ENCODE measurements around the gene THAP8.

Gene THAP8

DNA sequence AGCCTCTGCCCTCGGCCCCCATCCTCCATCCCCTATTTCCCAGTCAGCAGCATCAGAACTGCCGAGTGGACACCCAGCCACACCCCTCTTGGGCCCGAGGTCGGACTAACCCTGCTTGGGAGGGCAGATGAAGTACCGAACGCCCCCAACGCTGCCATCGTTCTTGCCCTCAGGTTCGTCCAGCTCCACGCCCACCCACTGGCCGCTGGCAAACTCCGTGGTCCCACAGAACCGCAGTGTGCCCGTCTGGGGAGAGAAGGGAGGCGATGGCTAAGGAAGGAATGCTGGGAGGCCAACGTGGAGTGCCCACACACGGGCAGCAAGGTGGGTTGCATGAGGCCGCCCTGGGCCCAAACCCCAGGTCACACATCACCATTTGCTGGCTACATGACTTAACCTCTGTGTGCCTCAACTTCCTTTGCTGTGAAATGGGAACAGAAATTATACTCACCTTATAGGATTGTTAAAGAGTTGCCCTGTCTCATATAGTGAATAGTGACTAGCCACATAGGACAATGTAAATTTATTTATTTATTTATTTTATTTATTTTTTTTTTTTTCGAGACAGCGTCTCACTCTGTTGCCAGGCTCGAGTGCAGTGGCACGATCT is 34.9 kb downstream of the THAP8 start:
- DNase-seq (ENCODE audit: extremely low read depth, low read depth): no peak
- no peak overlapping the region for H3K4me3 ChIP-seq (replicated peaks; ENCODE audit: low read depth, low read length)
- TF ChIP-seq, protein P1, sequence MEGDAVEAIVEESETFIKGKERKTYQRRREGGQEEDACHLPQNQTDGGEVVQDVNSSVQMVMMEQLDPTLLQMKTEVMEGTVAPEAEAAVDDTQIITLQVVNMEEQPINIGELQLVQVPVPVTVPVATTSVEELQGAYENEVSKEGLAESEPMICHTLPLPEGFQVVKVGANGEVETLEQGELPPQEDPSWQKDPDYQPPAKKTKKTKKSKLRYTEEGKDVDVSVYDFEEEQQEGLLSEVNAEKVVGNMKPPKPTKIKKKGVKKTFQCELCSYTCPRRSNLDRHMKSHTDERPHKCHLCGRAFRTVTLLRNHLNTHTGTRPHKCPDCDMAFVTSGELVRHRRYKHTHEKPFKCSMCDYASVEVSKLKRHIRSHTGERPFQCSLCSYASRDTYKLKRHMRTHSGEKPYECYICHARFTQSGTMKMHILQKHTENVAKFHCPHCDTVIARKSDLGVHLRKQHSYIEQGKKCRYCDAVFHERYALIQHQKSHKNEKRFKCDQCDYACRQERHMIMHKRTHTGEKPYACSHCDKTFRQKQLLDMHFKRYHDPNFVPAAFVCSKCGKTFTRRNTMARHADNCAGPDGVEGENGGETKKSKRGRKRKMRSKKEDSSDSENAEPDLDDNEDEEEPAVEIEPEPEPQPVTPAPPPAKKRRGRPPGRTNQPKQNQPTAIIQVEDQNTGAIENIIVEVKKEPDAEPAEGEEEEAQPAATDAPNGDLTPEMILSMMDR (IDR thresholded peaks at IDR 0.05; ENCODE audit: low read depth, low read length, missing control alignments): no peak

DNA sequence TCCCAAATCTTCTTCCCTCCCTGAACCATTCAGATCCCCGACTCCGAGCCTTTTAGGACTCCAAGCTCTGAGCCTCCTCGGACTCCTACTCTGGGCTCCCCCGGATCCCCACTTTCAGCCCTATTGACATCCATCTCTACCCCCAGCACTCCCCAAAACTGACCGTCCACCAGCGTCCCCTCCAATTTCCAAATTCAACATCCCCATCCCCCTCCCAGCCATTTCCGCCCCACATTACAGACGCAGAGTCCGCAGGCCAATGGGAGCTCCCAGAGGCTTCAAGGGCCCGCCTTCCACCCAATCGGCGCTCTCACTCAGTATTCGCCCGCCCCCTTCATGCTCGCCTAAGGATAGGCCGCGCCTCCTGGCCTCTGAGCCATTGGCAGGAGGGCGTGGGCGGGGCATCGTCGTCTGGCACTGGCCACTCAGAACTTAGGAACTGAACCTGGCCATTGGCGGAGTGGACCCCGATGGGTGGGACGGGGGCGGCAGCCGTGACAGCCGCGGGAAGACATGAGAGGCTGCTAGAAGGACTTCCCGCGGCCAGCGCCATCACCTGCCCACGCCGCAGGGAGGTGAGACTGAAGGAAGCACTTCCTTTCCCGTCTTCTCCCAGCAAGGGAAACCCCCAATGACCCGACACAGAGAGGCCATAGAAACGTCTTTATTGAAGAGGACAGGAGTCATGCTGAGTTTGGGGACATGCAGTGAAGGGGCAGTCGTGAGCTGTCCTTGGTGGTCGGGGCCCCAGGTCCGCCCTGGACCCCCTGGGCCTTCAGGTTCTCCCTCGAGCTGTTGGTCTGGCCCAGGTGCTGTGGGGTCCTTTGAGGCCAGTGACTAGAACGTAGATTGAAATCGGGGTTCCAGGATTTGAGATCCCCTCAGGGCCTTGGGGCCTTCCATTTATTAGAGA is 39.8 kb downstream of the THAP8 start, which contains the start of gene ALKBH6:
Gene ALKBH6, minus strand, starts transcription at position 202 of the 913 bp plus-strand sequence. CDS start 816 bp downstream, outside the sequence.
- DNase-seq (ENCODE audit: extremely low read depth, low read depth): peak; percentile 92
- TF ChIP-seq, protein P1 (IDR thresholded peaks at IDR 0.05; ENCODE audit: low read depth, low read length, missing control alignments): no peak
- peak within 1 kb of the TSS; percentile 78 for H3K4me3 ChIP-seq (replicated peaks; ENCODE audit: low read depth, low read length)

DNA sequence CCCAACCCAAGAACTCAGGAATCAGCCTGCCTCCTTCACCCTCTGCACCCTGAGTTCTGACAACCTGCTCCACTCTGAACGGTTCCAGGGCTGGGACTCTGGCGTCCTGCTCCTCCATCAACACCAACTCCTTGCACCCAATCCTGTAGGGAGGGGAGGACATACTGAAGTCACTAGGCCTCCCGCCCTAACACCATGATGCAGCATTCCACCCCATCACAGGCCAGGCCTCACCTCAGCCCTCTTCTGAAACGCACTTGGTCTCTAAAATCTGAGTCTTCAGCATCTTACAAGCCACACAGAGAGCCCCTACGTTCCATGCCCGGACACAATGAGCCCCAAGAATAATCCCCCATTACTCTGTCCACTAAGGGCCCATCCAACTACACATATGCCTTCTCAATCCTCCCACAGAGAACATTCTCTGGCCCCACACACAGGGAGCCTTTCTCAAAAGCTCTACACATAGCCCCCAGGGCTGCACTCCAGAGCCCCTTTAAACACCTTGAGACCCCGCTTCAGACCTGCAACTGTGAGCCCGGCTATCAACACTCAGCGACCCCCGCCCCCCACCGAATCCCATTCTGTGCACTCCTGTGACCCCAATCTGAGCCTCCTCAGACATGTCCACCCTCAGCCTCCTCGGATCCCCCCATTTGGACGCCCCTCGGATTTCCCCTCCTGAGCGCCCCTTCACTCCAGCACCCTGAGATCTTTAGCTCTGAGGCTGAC is 40.6 kb downstream of the THAP8 start:
- no peak for DNase-seq (ENCODE audit: extremely low read depth, low read depth)
- H3K4me3 ChIP-seq (replicated peaks; ENCODE audit: low read depth, low read length): peak overlapping the region; percentile 78
- TF ChIP-seq, protein P1 (IDR thresholded peaks at IDR 0.05; ENCODE audit: low read depth, low read length, missing control alignments): no peak

- no peak for DNase-seq (ENCODE audit: extremely low read depth, low read depth)
- TF ChIP-seq, protein P1 (IDR thresholded peaks at IDR 0.05; ENCODE audit: low read depth, low read length, missing control alignments): no peak
- H3K4me3 ChIP-seq (replicated peaks; ENCODE audit: low read depth, low read length): no peak overlapping the region
Measured at GRCh38 chr19:36010402-36010801, 43.7 kb downstream of the THAP8 start.

GRCh38 chr19:36009633-36010379 is 44.3 kb downstream of the THAP8 start:
- no peak for DNase-seq (ENCODE audit: extremely low read depth, low read depth)
- peak overlapping the region; percentile 26; the same call in 1 of the 2 replicates for H3K4me3 ChIP-seq (replicated peaks; ENCODE audit: low read depth, low read length)
- TF ChIP-seq, protein P1 (IDR thresholded peaks at IDR 0.05; ENCODE audit: low read depth, low read length, missing control alignments): no peak

GRCh38 chr19:36009220-36009619 is 44.9 kb downstream of the THAP8 start:
- TF ChIP-seq, protein P1 (IDR thresholded peaks at IDR 0.05; ENCODE audit: low read depth, low read length, missing control alignments): no peak
- DNase-seq (ENCODE audit: extremely low read depth, low read depth): no peak
- peak overlapping the region; percentile 26 for H3K4me3 ChIP-seq (replicated peaks; ENCODE audit: low read depth, low read length)

Data from HFF-Myc (cell line).